Heart right ventricle (tissue), 16 donors: ENCODE measurements around the gene GRM7. TPM values are rescaled to one million over a fixed set of nuclear protein-coding genes. Genes with fewer than 3 reads are reported as not detected.

Source experiments
- ATAC-seq, 8 donors: fragments of 200-7000 bp; cut with Tn5 transposase; one replicate each; pipeline ENCODE4 v1.9.1; 2020; ENCODE audit warnings: mild to moderate bottlenecking in 8 of 8, moderate library complexity in 8 of 8, moderate number of reproducible peaks in 1 of 8
- DNase-seq, 2 donors: peaks; one replicate each; pipeline ENCODE4 v3.0.0-alpha.2; 2020
- H3K27ac ChIP-seq, 10 donors: fragments of 200-600 bp; sonication (generic) in 2 of 10; one replicate each; pipeline versions ENCODE4 v1.5.0 to v1.8.0; 2020 to 2022; ENCODE audit warnings: mild to moderate bottlenecking in 3 of 10
- H3K27me3 ChIP-seq, 7 donors: fragments of 200-600 bp; one replicate each; pipeline ENCODE4 v1.8.0; 2021 to 2022; ENCODE audit warnings: mild to moderate bottlenecking in 2 of 7
- H3K36me3 ChIP-seq, 9 donors: fragments of 200-600 bp; sonication (generic) in 1 of 9; one replicate each; pipeline versions ENCODE4 v1.5.0 to v1.8.0; 2020 to 2022; ENCODE audit warnings: mild to moderate bottlenecking in 2 of 9
- H3K4me1 ChIP-seq, 9 donors: fragments of 200-600 bp; sonication (generic) in 1 of 9; one replicate each; pipeline versions ENCODE4 v1.5.0 to v1.8.0; 2020 to 2022; ENCODE audit warnings: mild to moderate bottlenecking in 4 of 9
- H3K4me3 ChIP-seq, 10 donors: fragments of 200-600 bp; sonication (generic) in 2 of 10; one replicate each; pipeline versions ENCODE4 v1.5.0 to v1.8.0; 2020 to 2022; ENCODE audit warnings: mild to moderate bottlenecking in 7 of 10, moderate library complexity in 2 of 10
- H3K9me3 ChIP-seq, 11 donors: fragments of 200-600 bp in 10 of 11; sonication (generic) in 2 of 11; one replicate each; pipeline versions ENCODE4 v1.5.0 to v1.8.0; 2013 to 2022; ENCODE audit warnings: mild to moderate bottlenecking in 2 of 11, control low read depth in 1 of 11, moderate library complexity in 1 of 11
- CTCF ChIP-seq, 9 donors: fragments of 200-600 bp; sonication (generic) in 2 of 9; IDR thresholded peaks; one replicate each; pipeline versions ENCODE4 v1.5.0 to v1.8.0; 2021 to 2022; ENCODE audit warnings: antibody characterized with exemption in 9 of 9, mild to moderate bottlenecking in 5 of 9, moderate library complexity in 1 of 9
- WGBS, 2 donors: extraction: QIAGEN DNeasy Blood & Tissue Kit; methylation state at CpG; one replicate each; pipeline ENCODE4 v1.1.7; 2013; ENCODE audit warnings: inconsistent platforms in 1 of 2; 5-methylcytosine and 5-hydroxymethylcytosine counted together
- intact Hi-C, 10 donors: fragments of 100-400 bp; cut with DNase I; formaldehyde crosslinking; loops; one replicate each; pipeline versions ENCODE4 v1.11.1 to v1.14.2; 2022
- polyA plus RNA-seq, 2 donors: library from polyadenylated mRNA; stranded (reverse); fragments of 200-250 nt; gene quantifications; one replicate each; pipeline ENCODE4 v1.2.3, GENCODE V29; 2013
- total RNA-seq, 10 donors: library from RNA; stranded (reverse); fragmentation: NEBNext Ultra II Directional in 3 of 10; extraction: Animal tissue kit (Norgen Biotek cat#: 25700) in 3 of 10; gene quantifications; one replicate each; pipeline versions ENCODE4 v1.2.1 to v1.2.4, GENCODE V29; 2021 to 2023
- donor health status: Arrhythmogenic right ventricular cardiomyopathy.
- donor health status: ischemic (EF 13 %, LVEDD 7.1; RV severe dilation, severe dysfunction).
- donor health status: healthy with polysubstance abuse.
- donor health status: DM: no; HTN: yes; CAD: no.
- donor health status: DM: no; HTN: no; CAD: no.
- donor health status: ischemic (EF 25% LVEDD 6.9; RV normal size, moderate dysfunction).
- donor health status: ischemic (EF 25% LVEDD 5.7; RV mildly dilated, moderate dysfunction).
- donor health status: healthy.
- donor health status: DM: yes; HTN: yes; CAD: no.
- donor health status: Ischemic cardiomyopathy.
- donor health status: ischemic (EF 35%, LVEDD 5.7; RV mildly dilated, moderate dysfunction).
- donor health status: nonischemic (EF 11% LVEDD 7.7; RV severe dilation, severe dysfunction).
- donor health status: DM: yes; HTN: yes; CAD: no.
- donor health status: PGD.
- donor health status: ischemic (EF 29% LVEDD 5.4; RV normal size, mild dysfunction).
- donor health status: nonischemic (EF 23%, LVEDD 6.1; RV moderate dilation, normal function).

The GRM7 gene
- total and polyA plus RNA-seq, 12 donors, result not detected

GRCh38 chr3:7306901-7307300 lies 446.0 kb downstream of the GRM7 start:
- no peaks in the 10 kb centered on the region for H3K36me3 ChIP-seq
- ATAC-seq, result no peak
- DNase-seq, result no peak
- intact Hi-C loops, result loop anchor here in 1 of 10 donors (5.0 kb wide), 1 partner anchor 200 kb away; no protein-coding TSS in a partner anchor
- H3K4me3 ChIP-seq, result no peak overlapping the region
- no peak overlapping the region for H3K27ac ChIP-seq
- peaks cover 0 to 20% (median 0%) of the 10 kb centered on the region in 11 donors for H3K9me3 ChIP-seq
- TF ChIP-seq CTCF (IDR thresholded peaks at IDR 0.05), result no peak
- 68 to 78% methylated on average over 3 of the region's 3 CpGs for WGBS, 2 donors
- peaks cover 0 to 47% (median 21%) of the 10 kb centered on the region in 9 donors for H3K4me1 ChIP-seq
- no peaks in the 10 kb centered on the region for H3K27me3 ChIP-seq

- ATAC-seq (peak in 1 of 8 donors; percentile 52), DNase-seq (no peak)
- no peak overlapping the region for H3K4me3 ChIP-seq
- peaks cover 0 to 20% (median 0%) of the 10 kb centered on the region in 11 donors for H3K9me3 ChIP-seq
- 62 to 79% methylated on average over 2 of the region's 2 CpGs for WGBS, 2 donors
- no peak for TF ChIP-seq CTCF (IDR thresholded peaks at IDR 0.05)
- intact Hi-C loops, result loop anchor here in 1 of 10 donors (5.0 kb wide), 1 partner anchor 200 kb away; no protein-coding TSS in a partner anchor
- H3K27me3 ChIP-seq, result no peaks in the 10 kb centered on the region
- peaks cover 0 to 47% (median 21%) of the 10 kb centered on the region in 9 donors for H3K4me1 ChIP-seq
- no peaks in the 10 kb centered on the region for H3K36me3 ChIP-seq
- no peak overlapping the region for H3K27ac ChIP-seq
Measured at GRCh38 chr3:7307410-7307809, 446.5 kb downstream of the GRM7 start.

- 2 to 9% methylated on average over 3 of the region's 3 CpGs for WGBS, 2 donors
- intact Hi-C loops, result loop anchor here in 1 of 10 donors (5.0 kb wide), 1 partner anchor 198 kb away; no protein-coding TSS in a partner anchor
- peak; percentile 64 to 97 (median 84) for ATAC-seq
- Histone ChIP-seq H3K36me3 (no peaks in the 10 kb centered on the region), H3K27ac (peak overlapping the region in 4 of 10 donors; percentile 1 to 47 (median 23)), H3K27me3 (no peaks in the 10 kb centered on the region), H3K4me3 (no peak overlapping the region), H3K9me3 (peaks cover 0 to 5% (median 0%) of the 10 kb centered on the region in 11 donors), H3K4me1 (peaks cover 0 to 46% (median 21%) of the 10 kb centered on the region in 9 donors)
- TF ChIP-seq CTCF (IDR thresholded peaks at IDR 0.05), result no peak
- peak; percentile 22 to 61 for DNase-seq
Measured at GRCh38 chr3:7309641-7310102, 448.8 kb downstream of the GRM7 start.

- Histone ChIP-seq H3K4me1 (peaks cover 0 to 8% (median 2%) of the 10 kb centered on the region in 9 donors), H3K9me3 (peaks cover 0 to 11% (median 0%) of the 10 kb centered on the region in 11 donors), H3K27me3 (no peaks in the 10 kb centered on the region), H3K27ac (no peak overlapping the region), H3K4me3 (no peak overlapping the region), H3K36me3 (no peaks in the 10 kb centered on the region)
- no peak for DNase-seq
- intact Hi-C loops, result loop anchor here in 1 of 10 donors (5.0 kb wide), 1 partner anchor 1167 kb away; no protein-coding TSS in a partner anchor
- ATAC-seq, result no peak
- no peak for TF ChIP-seq CTCF (IDR thresholded peaks at IDR 0.05)
- WGBS, 2 donors, result 86 to 97% methylated on average over 1 of the region's 1 CpG
Measured at GRCh38 chr3:7315037-7315436, 454.1 kb downstream of the GRM7 start.
